ENCODE data around the gene KASH5.

DNA sequence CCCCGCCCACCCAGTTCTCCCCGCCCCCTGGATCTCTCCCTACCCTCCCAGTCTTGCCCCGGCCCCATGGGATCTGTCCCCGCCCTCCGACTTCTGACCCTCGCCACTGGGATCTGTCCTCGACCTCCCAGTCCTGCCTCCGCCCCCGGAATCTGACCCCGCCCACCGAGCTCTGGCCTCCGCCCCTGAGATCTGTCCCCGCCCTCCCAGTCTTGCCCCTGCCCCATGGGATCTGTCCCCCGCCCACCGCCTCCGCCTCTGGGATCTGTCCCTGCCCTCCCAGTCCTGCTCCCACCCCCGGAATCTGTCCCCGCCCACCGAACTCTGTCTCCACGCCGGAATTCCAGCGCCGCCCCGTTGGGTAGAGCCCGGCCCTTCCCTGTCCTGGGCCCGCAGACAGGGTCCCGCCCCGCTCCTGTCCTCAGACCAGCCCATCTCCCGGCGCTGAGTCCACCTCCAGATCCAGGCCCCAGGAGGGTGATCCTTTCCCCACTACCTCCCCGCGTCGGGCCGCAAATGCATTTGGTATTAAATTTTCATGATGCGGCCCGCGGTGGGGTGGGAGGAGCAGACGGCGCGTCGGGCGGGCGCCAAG, 54.8 kb downstream of the KASH5 start:
- TF ChIP-seq YY1 (IDR thresholded peaks at IDR 0.05; ENCODE audit: insufficient read depth, insufficient read length) (no peak), SUZ12 (IDR thresholded peaks at IDR 0.05; ENCODE audit: extremely low read depth, insufficient read depth, insufficient read length) (no peak)

Data from NT2/D1 (cell line).